ENCODE data around the gene TRIM9.

GRCh38 chr14:51028851-51029754 lies 65.8 kb downstream of the TRIM9 start:
- TF ChIP-seq EZH2 (IDR thresholded peaks at IDR 0.05; ENCODE audit: borderline replicate concordance, low read length): no peak
- TF ChIP-seq CTCF (conservative IDR thresholded peaks at IDR 0.05 in 1 of 2, IDR thresholded peaks at IDR 0.05 in 1 of 2; ENCODE audit: extremely low read depth in 1 of 2, insufficient read depth in 1 of 2, low read depth in 1 of 2, low read length in 2 of 2): no peak

All from mammary epithelial cell (primary cell).